IMR-90 (cell line): Measurements from ENCODE around the gene PIGN. TPM values are rescaled to one million over a fixed set of nuclear protein-coding genes. Genes with fewer than 3 reads are reported as not detected.
A peak's percentile ranks its signal among the peaks of the same experiment; 100 is the strongest.

Experiments used
- ATAC-seq: fragments of 200-7000 bp; cut with Tn5 transposase; 2 replicates; pipeline ENCODE4 v1.9.1; 2020; ENCODE audit warnings: low read depth, mild to moderate bottlenecking, moderate library complexity
- BruUV-seq: library from RNA; stranded (reverse); fragments of 400-500 nt; replicated peaks from 2 replicates; lab custom pipeline; 2021; lab: Mats Ljungman, UMichigan
- CTCF ChIA-PET: fragments of 300-600 bp; formaldehyde crosslinking; extraction: SDS; loops from one replicate; lab custom pipeline; 2021; ENCODE audit warnings: antibody characterized with exemption; lab: Yijun Ruan, JAX
- POLR2A ChIA-PET: fragments of 300-600 bp; sonication (Branson Sonifier 250); formaldehyde crosslinking; loops from one replicate; lab custom pipeline; 2022; ENCODE audit warnings: antibody characterized with exemption; ENCODE audit not compliant: unreplicated experiment; lab: Charles Lee
- DNase-seq: peaks from one replicate; pipeline ENCODE4 v3.0.0; 2013
- H2AFZ ChIP-seq: replicated peaks from 2 replicates; pipeline ENCODE3; 2013; ENCODE audit warnings: low read length, mild to moderate bottlenecking; ENCODE audit not compliant: poor library complexity
- H2AK5ac ChIP-seq: 2 replicates; pipeline ENCODE4 v1.6.1; 2013; ENCODE audit warnings: low read depth, low read length, inconsistent platforms
- H2AK9ac ChIP-seq: replicated peaks from 2 replicates; pipeline ENCODE3; 2013; ENCODE audit warnings: mild to moderate bottlenecking, low read depth, low read length, moderate library complexity; ENCODE audit not compliant: poor library complexity
- H2BK120ac ChIP-seq: 2 replicates; pipeline ENCODE4 v1.6.1; 2013; ENCODE audit warnings: low read depth, low read length, inconsistent platforms
- H2BK15ac ChIP-seq: 3 replicates; pipeline ENCODE4 v1.6.1; 2013; ENCODE audit warnings: low read depth, low read length, inconsistent platforms
- H2BK20ac ChIP-seq: 2 replicates; pipeline ENCODE4 v1.6.1; 2013; ENCODE audit warnings: low read depth, mild to moderate bottlenecking, inconsistent platforms, low read length, moderate library complexity
- H2BK5ac ChIP-seq: 2 replicates; pipeline ENCODE4 v1.6.1; 2013; ENCODE audit warnings: mild to moderate bottlenecking, low read depth, low read length, inconsistent platforms; ENCODE audit not compliant: poor library complexity, severe bottlenecking
- H3K14ac ChIP-seq: replicated peaks from 2 replicates; pipeline ENCODE4 v1.6.1; 2013; ENCODE audit warnings: low read depth, low read length, inconsistent platforms
- H3K18ac ChIP-seq: 2 replicates; pipeline ENCODE4 v1.6.1; 2013; ENCODE audit warnings: low read depth, low read length, control low read depth
- H3K23ac ChIP-seq: 2 replicates; pipeline ENCODE4 v1.6.1; 2013; ENCODE audit warnings: low read depth, low read length, inconsistent platforms
- H3K27ac ChIP-seq: 2 replicates; pipeline ENCODE4 v1.5.1; 2013; ENCODE audit warnings: mild to moderate bottlenecking, control low read depth, low read length; ENCODE audit not compliant: insufficient read depth
- H3K27me3 ChIP-seq: 2 replicates; pipeline ENCODE4 v1.6.1; 2013; ENCODE audit warnings: low read length; ENCODE audit not compliant: control insufficient read depth, insufficient read depth
- H3K36me3 ChIP-seq: 2 replicates; pipeline ENCODE4 v1.6.1; 2013; ENCODE audit warnings: low read length, mixed read lengths; ENCODE audit not compliant: control insufficient read depth, insufficient read depth
- H3K4ac ChIP-seq: 2 replicates; pipeline ENCODE4 v1.6.1; 2013; ENCODE audit warnings: low read depth, low read length, inconsistent platforms
- H3K4me1 ChIP-seq: 2 replicates; pipeline ENCODE4 v1.6.1; 2013; ENCODE audit warnings: low read length, mixed read lengths; ENCODE audit not compliant: control insufficient read depth, insufficient read depth
- H3K4me2 ChIP-seq: 2 replicates; pipeline ENCODE4 v1.6.1; 2013; ENCODE audit warnings: low read depth, mild to moderate bottlenecking, control low read depth, low read length, moderate library complexity
- H3K4me3 ChIP-seq: 2 replicates; pipeline ENCODE4 v1.5.1; 2013; ENCODE audit warnings: low read depth, mild to moderate bottlenecking, control low read depth, low read length, moderate library complexity; ENCODE audit not compliant: insufficient read depth
- H3K56ac ChIP-seq: 2 replicates; pipeline ENCODE4 v1.6.1; 2013; ENCODE audit warnings: low read length, inconsistent platforms; ENCODE audit not compliant: insufficient read depth; ENCODE audit errors: extremely low read depth
- H3K79me1 ChIP-seq, 2 experiments: 2 replicates each; pipeline ENCODE4 v1.6.1; 2013; ENCODE audit warnings: low read length in 2 of 2, inconsistent platforms in 1 of 2, low read depth in 1 of 2
- H3K9ac ChIP-seq: 2 replicates; pipeline ENCODE4 v1.6.1; 2013; ENCODE audit warnings: low read depth, low read length, control low read depth
- H3K9me1 ChIP-seq: 2 replicates; pipeline ENCODE4 v1.6.1; 2013; ENCODE audit warnings: low read length, inconsistent platforms; ENCODE audit not compliant: insufficient read depth
- H3K9me3 ChIP-seq: 2 replicates; pipeline ENCODE4 v1.6.1; 2013; ENCODE audit warnings: low read length; ENCODE audit not compliant: control insufficient read depth, insufficient read depth
- H4K20me1 ChIP-seq: 2 replicates; pipeline ENCODE4 v1.6.1; 2013; ENCODE audit warnings: low read length, inconsistent platforms; ENCODE audit not compliant: insufficient read depth
- H4K5ac ChIP-seq: 2 replicates; pipeline ENCODE4 v1.6.1; 2013; ENCODE audit warnings: mild to moderate bottlenecking, low read depth, low read length, control low read depth
- H4K8ac ChIP-seq, 2 experiments: 2 replicates each; pipeline ENCODE4 v1.6.1; 2013; ENCODE audit warnings: low read depth in 2 of 2, low read length in 2 of 2, control low read depth in 1 of 2, inconsistent platforms in 1 of 2
- H4K91ac ChIP-seq: 2 replicates; pipeline ENCODE4 v1.6.1; 2013; ENCODE audit warnings: low read depth, low read length, inconsistent platforms; ENCODE audit not compliant: insufficient read depth
- CEBPB ChIP-seq: IDR thresholded peaks from 2 replicates; pipeline ENCODE4 v1.6.1; 2012; ENCODE audit warnings: low read depth, low read length, improper control_type of control experiment
- CTCF ChIP-seq: conservative IDR thresholded peaks from 2 replicates; pipeline ENCODE4 v1.5.1; 2012; ENCODE audit warnings: mild to moderate bottlenecking, low read depth, low read length, improper control_type of control experiment
- FOS ChIP-seq: fragments of 150-350 bp; IDR thresholded peaks from 2 replicates; pipeline ENCODE4 v1.6.1; 2016; ENCODE audit warnings: low read depth, low read length
- MAFK ChIP-seq: IDR thresholded peaks from 2 replicates; pipeline ENCODE4 v1.6.1; 2012; ENCODE audit warnings: low read depth, low read length, improper control_type of control experiment
- MXI1 ChIP-seq: IDR thresholded peaks from 2 replicates; pipeline ENCODE4 v1.6.1; 2012; ENCODE audit warnings: low read depth, mild to moderate bottlenecking, low read length, moderate library complexity, borderline replicate concordance
- POLR2A ChIP-seq: IDR thresholded peaks from 2 replicates; pipeline ENCODE4 v1.6.1; 2012; ENCODE audit warnings: mild to moderate bottlenecking, low read depth, low read length
- RAD21 ChIP-seq: IDR thresholded peaks from 2 replicates; pipeline ENCODE4 v1.6.1; 2012; ENCODE audit warnings: low read length, improper control_type of control experiment
- RCOR1 ChIP-seq: IDR thresholded peaks from 2 replicates; pipeline ENCODE4 v1.6.1; 2012; ENCODE audit warnings: mild to moderate bottlenecking, low read length, improper control_type of control experiment; ENCODE audit not compliant: insufficient replicate concordance
- RFX5 ChIP-seq: IDR thresholded peaks from 2 replicates; pipeline ENCODE4 v1.8.0; 2012; ENCODE audit warnings: low read depth, mild to moderate bottlenecking, low read length, moderate library complexity
- SMC3 ChIP-seq: fragments of 150-350 bp; IDR thresholded peaks from 2 replicates; pipeline ENCODE4 v1.6.1; 2016; ENCODE audit warnings: low read depth, mild to moderate bottlenecking, antibody characterized with exemption, low read length, moderate library complexity
- WGBS, 2 experiments: methylation state at CpG; one replicate each; pipeline versions ENCODE4 v1.1.5 to v1.1.7; 2013; ENCODE audit warnings: missing lambda C conversion rate in 2 of 2; ENCODE audit not compliant: insufficient read length in 1 of 2; ENCODE audit errors: extremely low coverage in 2 of 2; 5-methylcytosine and 5-hydroxymethylcytosine counted together
- dilution Hi-C: fragments of 300-500 bp; cut with HindIII; formaldehyde crosslinking; loops from one replicate; pipeline ENCODE4 v1.14.3; 2018; ENCODE audit warnings: low sequenced_read_pairs; ENCODE audit not compliant: unreplicated experiment
- in situ Hi-C: fragments of 300-500 bp; cut with MboI; formaldehyde crosslinking; loops from 3 replicates; pipeline ENCODE4 v1.14.3; 2019; ENCODE audit warnings: low sequenced_read_pairs, inconsistent platforms, mixed read lengths
- intact Hi-C: fragments of 100-400 bp; cut with micrococcal nuclease; formaldehyde crosslinking; loops from 2 replicates; pipeline ENCODE4 v1.10.0; 2022
- polyA plus RNA-seq, 3 experiments: library from polyadenylated mRNA; depleted of rRNA; stranded (reverse); fragments of >200 nt; gene quantifications; 2 replicates each; pipeline ENCODE4 v1.2.3, GENCODE V29; 2012; ENCODE audit warnings: low replicate concordance in 1 of 3
- total RNA-seq: library from RNA; depleted of rRNA; stranded (reverse); fragments of >200 nt; gene quantifications from 2 replicates; pipeline ENCODE4 v1.2.3, GENCODE V29; 2012

The PIGN gene
- total and polyA plus RNA-seq, 2 of the 4 experiments (the other 2 are of a cell fraction), result 9.0 to 17.9 TPM

GRCh38 chr18:62183578-62184195 is 3.2 kb downstream of the PIGN start (continued):
- TF ChIP-seq CTCF, result peak; percentile 99

GRCh38 chr18:62182220-62182619 is 4.6 kb downstream of the PIGN start:
- H3K9me1 ChIP-seq, result no peaks in the 10 kb centered on the region
- no peak overlapping the region for H3K56ac ChIP-seq
- ChIA-PET POLR2A (no interaction called here), CTCF (interaction anchor here (2.3 kb wide), 1 partner anchor 67 kb away, joined by 9 read pairs; no protein-coding TSS in a partner anchor)
- H3K9me3 ChIP-seq, result no peaks in the 10 kb centered on the region
- no peak overlapping the region for H2AK9ac ChIP-seq
- no peak overlapping the region for H3K18ac ChIP-seq
- H3K79me1 ChIP-seq, result peaks cover 9 to 15% of the 10 kb centered on the region in 2 experiments
- H4K20me1 ChIP-seq, result 0 out of 2 replicates have a peak, but pooled peaks cover 3% of the 10 kb centered on the region
- no peak overlapping the region for H3K4ac ChIP-seq
- no peak overlapping the region for H3K4me3 ChIP-seq
- H3K14ac ChIP-seq, result no peak overlapping the region
- H2BK120ac ChIP-seq, result no peak overlapping the region
- H2AFZ ChIP-seq, result no peak overlapping the region
- TF ChIP-seq FOS (no peak), MAFK (no peak), RFX5 (no peak), RCOR1 (no peak), SMC3 (no peak), POLR2A (no peak), MXI1 (no peak), RAD21 (no peak), CEBPB (no peak)
- H3K27ac ChIP-seq, result no peak overlapping the region
- intact Hi-C loops (loop anchor here (10.0 kb wide), 3 partner anchors 343 to 803 kb away; partner anchors contain the start of genes PHLPP1 and ZCCHC2), in situ Hi-C loops (loop anchor here (10.0 to 25.0 kb wide), 3 partner anchors 393 to 805 kb away; partner anchors contain the start of gene PHLPP1), dilution Hi-C loops (no loop called here)
- no peak overlapping the region for H2AK5ac ChIP-seq
- H2BK20ac ChIP-seq, result no peak overlapping the region
- no peak for ATAC-seq
- H3K36me3 ChIP-seq, result no peaks in the 10 kb centered on the region
- H4K8ac ChIP-seq, result no peak overlapping the region
- 73% methylated on average over 2 of the region's 3 CpGs; no CpG with 5 or more reads in 1 of the 2 experiments for WGBS, 2 experiments
- no peak for DNase-seq
- no peak overlapping the region for H4K5ac ChIP-seq
- H2BK5ac ChIP-seq, result no peak overlapping the region
- no peak overlapping the region for H3K9ac ChIP-seq
- BruUV-seq, result no TSS peak
- no peaks in the 10 kb centered on the region for H3K27me3 ChIP-seq
- no peak overlapping the region for H3K4me2 ChIP-seq
- no peaks in the 10 kb centered on the region for H3K4me1 ChIP-seq
- no peak overlapping the region for H2BK15ac ChIP-seq
- H3K23ac ChIP-seq, result no peak overlapping the region
- H4K91ac ChIP-seq, result no peak overlapping the region
